Left ventricle myocardium inferior (tissue), 1 donor: ENCODE data around the gene SYT2. TPM values are rescaled to one million over a fixed set of nuclear protein-coding genes. Genes with fewer than 3 reads are reported as not detected.
A peak's percentile ranks its signal among the peaks of the same experiment; 100 is the strongest.
"Not testable (repeated sequence)": the region's sequence is repeated elsewhere in the genome, so short reads cannot be mapped to it uniquely, and the experiment has no call there.

Experiments
- DNase-seq: peaks from one replicate; pipeline ENCODE4 v3.0.0-alpha.2; 2020
- H3K27ac ChIP-seq: fragments of 200-600 bp; replicated peaks from 2 replicates; pipeline ENCODE4 v1.8.0; 2021
- H3K27me3 ChIP-seq: fragments of 200-600 bp; 2 replicates; pipeline ENCODE4 v1.8.0; 2021; ENCODE audit warnings: low read depth
- H3K36me3 ChIP-seq: fragments of 200-600 bp; 2 replicates; pipeline ENCODE4 v1.8.0; 2021
- H3K4me1 ChIP-seq: fragments of 200-600 bp; 2 replicates; pipeline ENCODE4 v1.8.0; 2021
- H3K4me3 ChIP-seq: fragments of 200-600 bp; 2 replicates; pipeline ENCODE4 v1.8.0; 2021; ENCODE audit warnings: mild to moderate bottlenecking, moderate library complexity
- H3K9me3 ChIP-seq: fragments of 200-600 bp; replicated peaks from 2 replicates; pipeline ENCODE4 v1.8.0; 2021
- intact Hi-C: fragments of 100-400 bp; cut with micrococcal nuclease; formaldehyde crosslinking; loops from one replicate; pipeline ENCODE4 v1.11.0; 2022
- total RNA-seq: library from RNA; stranded (reverse); fragmentation: NEBNext Ultra II Directional; extraction: Animal tissue kit (Norgen Biotek cat#: 25700); gene quantifications from one replicate; pipeline ENCODE4 v1.2.1, GENCODE V29; 2021
- TF ChIP-seq, protein P1 (sequence below): fragments of 200-600 bp; IDR thresholded peaks from 2 replicates; pipeline ENCODE4 v1.8.0; 2021; ENCODE audit warnings: antibody characterized with exemption, mild to moderate bottlenecking, borderline replicate concordance
- donor health status: DM: no; HTN: yes; CAD: no; lungs with severe emphysema.

SYT2 gene
- total RNA-seq, 1 donor from 2014 or later: not detected

DNA sequence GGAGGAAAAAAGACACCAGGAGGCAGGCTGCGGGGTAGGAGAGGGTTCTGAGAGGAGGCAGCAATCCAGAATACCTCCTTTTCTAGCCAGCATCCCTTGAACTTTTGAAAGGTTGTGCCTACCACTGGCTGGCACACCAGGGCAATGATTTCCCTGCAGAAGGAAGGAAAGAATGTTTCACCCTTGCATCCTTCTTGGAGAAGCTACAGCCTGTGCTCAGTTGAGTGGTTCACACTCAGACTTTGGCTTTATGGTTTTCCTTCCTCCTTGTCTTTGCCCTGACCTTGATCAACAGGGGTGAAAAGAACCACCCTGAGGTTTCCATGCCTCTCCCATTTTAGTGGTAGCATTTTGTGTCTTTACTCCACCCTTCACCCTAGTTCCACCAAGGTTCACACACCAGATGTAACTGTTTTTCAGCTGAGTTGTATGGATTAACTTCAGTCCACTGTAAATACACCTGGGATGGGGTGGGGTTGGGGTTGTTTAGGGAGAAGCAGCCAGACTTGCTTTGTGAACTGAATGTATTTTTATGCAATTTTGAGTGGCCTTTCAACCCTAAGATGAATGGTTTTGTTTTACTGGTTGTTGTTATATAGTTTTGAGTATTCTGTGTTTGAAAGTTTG, 122.3 kb downstream of the SYT2 start:
- H3K4me3 ChIP-seq: no peak overlapping the region
- intact Hi-C loops: no loop called here

DNA sequence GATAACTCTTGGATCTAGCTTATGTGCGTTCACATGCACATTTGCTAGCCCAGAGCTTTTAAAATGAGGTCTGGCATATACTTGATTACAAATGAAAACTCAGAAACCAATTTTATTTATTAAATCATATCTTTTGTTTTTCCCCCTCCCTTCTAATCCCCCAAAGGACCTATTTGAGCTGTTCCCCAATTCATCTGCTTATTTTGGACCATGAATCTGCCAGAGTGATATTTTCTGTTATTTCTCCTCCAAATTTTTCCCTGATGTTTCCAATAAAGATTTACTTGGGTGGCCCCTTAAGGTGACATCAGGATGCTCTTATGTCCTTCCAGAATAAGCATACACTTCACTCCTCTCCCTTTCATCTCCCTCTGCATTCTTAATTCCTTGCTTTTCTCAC, 123.4 kb downstream of the SYT2 start:
- H3K36me3 ChIP-seq: peaks cover 19% of the 10 kb centered on the region
- no peaks in the 10 kb centered on the region for H3K27me3 ChIP-seq
- TF ChIP-seq, protein P1, sequence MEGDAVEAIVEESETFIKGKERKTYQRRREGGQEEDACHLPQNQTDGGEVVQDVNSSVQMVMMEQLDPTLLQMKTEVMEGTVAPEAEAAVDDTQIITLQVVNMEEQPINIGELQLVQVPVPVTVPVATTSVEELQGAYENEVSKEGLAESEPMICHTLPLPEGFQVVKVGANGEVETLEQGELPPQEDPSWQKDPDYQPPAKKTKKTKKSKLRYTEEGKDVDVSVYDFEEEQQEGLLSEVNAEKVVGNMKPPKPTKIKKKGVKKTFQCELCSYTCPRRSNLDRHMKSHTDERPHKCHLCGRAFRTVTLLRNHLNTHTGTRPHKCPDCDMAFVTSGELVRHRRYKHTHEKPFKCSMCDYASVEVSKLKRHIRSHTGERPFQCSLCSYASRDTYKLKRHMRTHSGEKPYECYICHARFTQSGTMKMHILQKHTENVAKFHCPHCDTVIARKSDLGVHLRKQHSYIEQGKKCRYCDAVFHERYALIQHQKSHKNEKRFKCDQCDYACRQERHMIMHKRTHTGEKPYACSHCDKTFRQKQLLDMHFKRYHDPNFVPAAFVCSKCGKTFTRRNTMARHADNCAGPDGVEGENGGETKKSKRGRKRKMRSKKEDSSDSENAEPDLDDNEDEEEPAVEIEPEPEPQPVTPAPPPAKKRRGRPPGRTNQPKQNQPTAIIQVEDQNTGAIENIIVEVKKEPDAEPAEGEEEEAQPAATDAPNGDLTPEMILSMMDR: no peak
- peak overlapping the region; percentile 90 for H3K27ac ChIP-seq
- H3K9me3 ChIP-seq: no peaks in the 10 kb centered on the region
- H3K4me3 ChIP-seq: no peak overlapping the region
- DNase-seq: no peak
- intact Hi-C loops: no loop called here
- H3K4me1 ChIP-seq: peaks cover 98% of the 10 kb centered on the region

More for the DNA sequence above, 122.3 kb downstream of the SYT2 start:
- Histone ChIP-seq H3K4me1 (peaks cover 100% of the 10 kb centered on the region), H3K27ac (peak overlapping the region; percentile 90), H3K36me3 (peaks cover 9% of the 10 kb centered on the region), H3K27me3 (no peaks in the 10 kb centered on the region), H3K9me3 (no peaks in the 10 kb centered on the region)
- TF ChIP-seq, protein P1: no peak
- DNase-seq: no peak

DNA sequence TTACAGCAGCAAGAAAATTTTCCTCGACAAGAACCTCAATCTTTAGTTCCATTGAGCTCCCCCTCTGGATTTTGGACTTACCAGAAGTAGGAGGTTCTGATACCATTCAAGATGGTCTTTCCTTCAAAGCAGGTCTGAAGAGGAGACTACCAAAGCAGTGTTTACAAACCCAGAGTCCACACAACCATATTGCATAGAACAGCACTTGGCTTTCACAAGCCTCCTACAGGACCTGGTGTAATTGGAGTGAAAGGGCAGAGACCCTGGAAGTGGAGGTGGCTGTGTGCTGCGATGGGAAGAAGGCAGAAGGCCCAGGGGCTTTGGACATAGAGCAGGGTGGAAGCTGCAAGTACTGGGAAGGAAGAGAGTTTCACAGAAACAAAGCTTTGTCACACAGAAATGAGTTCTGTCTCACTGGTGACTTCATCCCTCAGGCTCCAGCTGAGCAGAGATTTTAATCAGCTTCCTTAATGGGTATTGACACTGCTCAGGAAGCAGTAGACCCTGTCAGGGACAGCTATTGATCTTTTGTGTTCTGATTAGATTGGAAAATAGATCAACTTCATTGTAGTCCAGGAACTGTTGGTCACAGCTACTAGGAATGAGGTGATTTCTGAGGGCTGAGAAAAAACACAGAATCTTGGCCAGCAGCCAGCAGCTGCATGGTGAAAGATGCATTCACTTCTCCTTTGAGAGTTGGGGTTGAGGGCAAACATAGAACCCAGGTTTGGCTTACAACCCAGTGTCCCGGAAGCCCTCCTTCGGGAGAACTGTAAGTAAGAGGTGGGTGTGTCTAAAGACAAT, 124.0 kb downstream of the SYT2 start:
- H3K4me3 ChIP-seq: no peak overlapping the region
- intact Hi-C loops: no loop called here
- H3K27ac ChIP-seq: peak overlapping the region; percentile 90
- DNase-seq: no peak
- H3K36me3 ChIP-seq: peaks cover 25% of the 10 kb centered on the region
- TF ChIP-seq, protein P1: no peak
- peaks cover 98% of the 10 kb centered on the region for H3K4me1 ChIP-seq
- no peaks in the 10 kb centered on the region for H3K27me3 ChIP-seq
- H3K9me3 ChIP-seq: no peaks in the 10 kb centered on the region

DNA sequence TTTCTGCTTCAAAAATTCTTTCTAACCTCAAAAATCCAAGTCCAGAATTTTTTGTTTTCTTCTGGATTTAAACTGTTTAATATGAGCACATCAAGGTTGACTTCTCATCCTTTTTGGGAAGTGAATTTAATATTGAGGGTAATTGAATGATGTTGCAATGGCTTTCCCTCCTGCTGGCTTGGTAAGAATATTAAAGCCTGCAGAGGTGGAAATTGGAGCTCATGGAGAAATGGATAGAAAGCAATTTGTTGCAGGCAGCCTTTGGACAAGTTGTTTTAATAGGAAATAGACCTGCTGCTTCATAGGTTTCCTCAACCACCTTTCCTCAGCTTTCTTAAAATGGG, 124.7 kb downstream of the SYT2 start:
- H3K4me1 ChIP-seq: peaks cover 98% of the 10 kb centered on the region
- TF ChIP-seq, protein P1: no peak
- no peak overlapping the region for H3K4me3 ChIP-seq
- H3K36me3 ChIP-seq: peaks cover 32% of the 10 kb centered on the region
- intact Hi-C loops: no loop called here
- peak overlapping the region; percentile 90 for H3K27ac ChIP-seq
- no peaks in the 10 kb centered on the region for H3K27me3 ChIP-seq
- no peak for DNase-seq
- H3K9me3 ChIP-seq: no peaks in the 10 kb centered on the region

DNA sequence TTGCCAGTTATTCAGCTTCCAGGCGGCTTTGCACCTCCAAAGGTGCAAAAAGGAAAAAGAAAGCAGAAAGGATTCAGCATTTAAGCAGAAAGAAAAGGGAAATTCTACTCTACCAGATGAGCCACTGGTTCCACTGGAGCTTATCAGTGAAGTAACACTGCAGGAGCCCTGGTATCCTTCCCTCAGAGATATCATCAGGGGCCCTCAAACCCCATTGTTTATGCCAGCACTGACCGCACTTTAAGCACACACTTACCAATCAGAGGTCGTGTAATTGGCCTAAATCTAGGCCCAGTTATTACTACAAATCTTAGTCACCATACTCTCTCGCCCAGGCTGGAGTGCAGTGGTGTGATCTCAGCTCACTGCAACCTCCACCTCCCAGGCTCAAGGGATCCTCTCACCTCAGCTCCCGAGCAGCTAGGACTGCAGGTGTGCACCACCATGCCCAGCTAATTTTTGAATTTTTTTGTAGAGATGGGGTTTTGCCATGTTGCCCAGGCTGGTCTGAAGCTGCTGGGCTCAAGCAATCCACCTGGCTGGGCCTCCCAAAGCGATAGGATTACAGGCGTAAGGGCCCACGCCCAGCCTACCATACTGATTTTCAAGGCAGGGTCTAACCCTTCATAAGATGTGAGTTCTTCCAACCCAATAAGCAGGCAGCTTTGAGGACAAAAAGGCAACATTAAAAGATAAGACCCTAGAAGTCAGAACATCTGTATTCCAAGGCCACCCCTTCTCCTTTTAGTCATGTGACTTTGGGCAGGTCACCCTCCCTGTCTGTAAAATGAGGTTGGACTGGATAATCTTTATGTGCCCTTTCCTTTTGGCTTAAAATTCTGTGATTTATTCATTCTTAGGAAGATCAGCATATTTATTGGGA, 125.3 kb downstream of the SYT2 start:
- intact Hi-C loops: no loop called here
- TF ChIP-seq, protein P1: no peak
- no peaks in the 10 kb centered on the region for H3K27me3 ChIP-seq
- H3K27ac ChIP-seq: peak overlapping the region; percentile 90
- no peak for DNase-seq
- H3K9me3 ChIP-seq: no peaks in the 10 kb centered on the region
- H3K4me3 ChIP-seq: no peak overlapping the region
- H3K4me1 ChIP-seq: peaks cover 98% of the 10 kb centered on the region
- peaks cover 35% of the 10 kb centered on the region for H3K36me3 ChIP-seq

DNA sequence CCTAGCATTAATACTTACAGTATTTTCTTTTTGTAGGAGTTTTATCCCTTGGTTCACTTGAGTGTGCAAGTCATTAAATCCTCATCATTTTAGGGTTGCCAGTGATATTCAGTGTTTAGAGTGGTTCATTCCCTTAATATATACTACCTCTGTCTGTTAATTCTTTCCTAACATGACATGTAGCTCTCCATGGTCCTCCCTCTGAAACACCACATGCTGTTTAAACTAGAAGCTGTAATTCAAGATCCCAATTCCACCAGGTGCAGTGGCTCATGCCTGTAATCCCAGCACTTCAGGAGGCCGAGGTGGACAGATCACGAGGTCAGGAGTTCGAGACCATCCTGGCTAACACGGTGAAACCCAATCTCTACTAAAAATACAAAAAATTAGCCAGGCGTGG, 127.9 kb downstream of the SYT2 start:
- intact Hi-C loops, H3K9me3 ChIP-seq: not testable (repeated sequence)

More for the DNA sequence above, 127.9 kb downstream of the SYT2 start:
- H3K4me3 ChIP-seq, H3K27me3 ChIP-seq, H3K27ac ChIP-seq, DNase-seq: not testable (repeated sequence)
- H3K36me3 ChIP-seq: peaks cover 35% of the 10 kb centered on the region
- H3K4me1 ChIP-seq: peaks cover 98% of the 10 kb centered on the region
